Measurements from ENCODE around the gene LRRC25. TPM values are rescaled to one million over a fixed set of nuclear protein-coding genes. Genes with fewer than 3 reads are reported as not detected.

LRRC25 gene
- total RNA-seq, 1 experiment from 2014 or later, result not detected

DNA sequence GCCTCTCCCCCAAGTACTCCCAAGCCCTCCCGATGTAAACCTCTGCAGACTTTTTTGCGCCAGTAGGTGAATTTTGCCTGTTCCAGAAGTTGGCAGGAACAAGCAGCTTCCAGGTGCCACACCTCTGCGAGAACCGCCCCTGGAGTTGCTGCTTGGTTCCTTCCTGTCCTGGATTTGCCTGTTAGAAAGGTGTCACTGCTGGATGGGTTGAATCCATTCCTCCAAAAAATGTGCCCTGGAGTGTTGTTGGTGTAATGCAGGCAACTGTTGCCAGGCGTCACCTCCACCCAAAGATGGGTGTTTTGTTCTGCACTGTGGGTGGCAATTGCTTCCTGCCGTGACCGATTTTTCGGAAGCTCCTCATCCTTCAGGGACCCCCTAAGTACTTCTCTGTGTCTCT is 51.3 kb downstream of the LRRC25 start:
- CTCF ChIA-PET, result no interaction called here
- peaks cover 3% of the 10 kb centered on the region; the same call in 1 of the 2 replicates for H3K36me3 ChIP-seq (ENCODE audit: control insufficient read depth, insufficient read depth, low read length)
- Mint-ChIP-seq H3K9me3 (ENCODE audit: unreplicated experiment) (no peaks in the 10 kb centered on the region), H3K36me3 (ENCODE audit: insufficient read depth, unreplicated experiment) (peaks cover 22% of the 10 kb centered on the region), H3K27ac (ENCODE audit: unreplicated experiment) (no peak overlapping the region), H3K4me3 (ENCODE audit: unreplicated experiment) (no peak overlapping the region), H3K4me1 (ENCODE audit: low read depth, unreplicated experiment) (peaks cover 19% of the 10 kb centered on the region), H3K27me3 (ENCODE audit: insufficient read depth, unreplicated experiment) (no peaks in the 10 kb centered on the region)
- intact Hi-C loops (cut with micrococcal nuclease; ENCODE audit: unreplicated experiment), result no loop called here
- no peak overlapping the region for H3K4me3 ChIP-seq (ENCODE audit: low read depth, low read length)
- POLR2A ChIA-PET, result interaction anchor here (0.6 kb wide), 1 partner anchor 59 kb away, joined by 11 read pairs; no protein-coding TSS in a partner anchor
- H3K27me3 ChIP-seq (replicated peaks; ENCODE audit: control insufficient read depth, insufficient read depth, low read length), result no peaks in the 10 kb centered on the region
- no peaks in the 10 kb centered on the region for H3K9me3 ChIP-seq
- BruUV-seq (replicated peaks), result no TSS peak
- H3K4me1 ChIP-seq, result no peaks in the 10 kb centered on the region
- TF ChIP-seq, protein P1, sequence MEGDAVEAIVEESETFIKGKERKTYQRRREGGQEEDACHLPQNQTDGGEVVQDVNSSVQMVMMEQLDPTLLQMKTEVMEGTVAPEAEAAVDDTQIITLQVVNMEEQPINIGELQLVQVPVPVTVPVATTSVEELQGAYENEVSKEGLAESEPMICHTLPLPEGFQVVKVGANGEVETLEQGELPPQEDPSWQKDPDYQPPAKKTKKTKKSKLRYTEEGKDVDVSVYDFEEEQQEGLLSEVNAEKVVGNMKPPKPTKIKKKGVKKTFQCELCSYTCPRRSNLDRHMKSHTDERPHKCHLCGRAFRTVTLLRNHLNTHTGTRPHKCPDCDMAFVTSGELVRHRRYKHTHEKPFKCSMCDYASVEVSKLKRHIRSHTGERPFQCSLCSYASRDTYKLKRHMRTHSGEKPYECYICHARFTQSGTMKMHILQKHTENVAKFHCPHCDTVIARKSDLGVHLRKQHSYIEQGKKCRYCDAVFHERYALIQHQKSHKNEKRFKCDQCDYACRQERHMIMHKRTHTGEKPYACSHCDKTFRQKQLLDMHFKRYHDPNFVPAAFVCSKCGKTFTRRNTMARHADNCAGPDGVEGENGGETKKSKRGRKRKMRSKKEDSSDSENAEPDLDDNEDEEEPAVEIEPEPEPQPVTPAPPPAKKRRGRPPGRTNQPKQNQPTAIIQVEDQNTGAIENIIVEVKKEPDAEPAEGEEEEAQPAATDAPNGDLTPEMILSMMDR (IDR thresholded peaks at IDR 0.05; ENCODE audit: insufficient read depth in 1 of 2, low read depth in 1 of 2, low read length in 1 of 2, severe bottlenecking in 1 of 2, unreplicated experiment in 1 of 2), result no peak
- no peak for DNase-seq

DNA sequence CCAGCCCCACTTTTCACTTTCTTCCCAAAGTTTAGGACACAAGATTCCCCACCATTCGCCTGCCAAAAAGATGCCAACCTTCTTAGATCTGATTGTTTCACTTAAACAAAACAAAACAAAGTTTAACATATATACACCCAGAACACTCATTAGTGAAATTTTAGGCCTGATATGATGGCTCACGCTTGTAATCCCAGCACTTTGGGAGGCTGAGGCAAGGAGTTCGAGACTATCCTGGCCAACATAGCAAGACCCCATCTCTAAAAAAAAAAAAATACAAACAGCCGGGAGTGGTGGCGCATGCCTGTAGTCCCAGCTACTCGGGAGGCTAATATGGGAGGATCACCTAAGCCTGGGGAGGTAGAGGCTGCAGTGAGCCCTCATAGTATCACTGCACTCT is 52.1 kb downstream of the LRRC25 start:
- H3K9me3 ChIP-seq, result no peaks in the 10 kb centered on the region
- H3K36me3 ChIP-seq (ENCODE audit: control insufficient read depth, insufficient read depth, low read length), result 0 out of 2 replicates have a peak, but pooled peaks cover 2% of the 10 kb centered on the region
- Mint-ChIP-seq H3K27me3 (ENCODE audit: insufficient read depth, unreplicated experiment) (no peaks in the 10 kb centered on the region), H3K36me3 (ENCODE audit: insufficient read depth, unreplicated experiment) (peaks cover 22% of the 10 kb centered on the region), H3K27ac (ENCODE audit: unreplicated experiment) (no peak overlapping the region), H3K4me3 (ENCODE audit: unreplicated experiment) (no peak overlapping the region), H3K9me3 (ENCODE audit: unreplicated experiment) (no peaks in the 10 kb centered on the region), H3K4me1 (ENCODE audit: low read depth, unreplicated experiment) (peaks cover 20% of the 10 kb centered on the region)
- intact Hi-C loops (cut with micrococcal nuclease; ENCODE audit: unreplicated experiment), result no loop called here
- DNase-seq, result no peak
- H3K4me3 ChIP-seq (ENCODE audit: low read depth, low read length), result no peak overlapping the region
- ChIA-PET POLR2A (no interaction called here), CTCF (no interaction called here)
- BruUV-seq (replicated peaks), result no TSS peak
- H3K4me1 ChIP-seq, result no peaks in the 10 kb centered on the region; the same call in 1 of the 2 replicates
- TF ChIP-seq, protein P1 (IDR thresholded peaks at IDR 0.05; ENCODE audit: insufficient read depth in 1 of 2, low read depth in 1 of 2, low read length in 1 of 2, severe bottlenecking in 1 of 2, unreplicated experiment in 1 of 2), result no peak
- no peaks in the 10 kb centered on the region for H3K27me3 ChIP-seq (replicated peaks; ENCODE audit: control insufficient read depth, insufficient read depth, low read length)

DNA sequence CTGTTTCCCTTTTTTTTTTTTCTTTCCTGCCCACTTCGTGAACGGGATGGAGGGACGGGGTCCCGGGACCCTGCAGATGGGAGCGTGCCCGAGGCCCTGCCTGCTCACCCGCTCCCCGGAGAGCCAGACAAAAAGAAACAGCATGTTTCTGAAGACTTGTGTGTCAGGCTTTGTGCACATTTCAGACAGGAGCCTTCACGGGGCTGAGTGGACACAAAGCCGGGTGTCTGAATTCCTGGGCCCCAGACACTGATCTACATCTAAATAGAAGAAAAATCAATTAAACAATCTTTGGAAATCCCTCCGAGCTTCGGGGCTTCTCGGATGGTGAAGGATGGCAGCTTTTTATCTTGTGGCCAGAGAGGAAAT is 52.9 kb downstream of the LRRC25 start:
- Mint-ChIP-seq H3K27me3 (ENCODE audit: insufficient read depth, unreplicated experiment) (no peaks in the 10 kb centered on the region), H3K36me3 (ENCODE audit: insufficient read depth, unreplicated experiment) (peaks cover 26% of the 10 kb centered on the region), H3K9me3 (ENCODE audit: unreplicated experiment) (no peaks in the 10 kb centered on the region), H3K4me3 (ENCODE audit: unreplicated experiment) (no peak overlapping the region), H3K4me1 (ENCODE audit: low read depth, unreplicated experiment) (peaks cover 20% of the 10 kb centered on the region), H3K27ac (ENCODE audit: unreplicated experiment) (no peak overlapping the region)
- Histone ChIP-seq H3K9me3 (no peaks in the 10 kb centered on the region), H3K4me3 (ENCODE audit: low read depth, low read length) (no peak overlapping the region), H3K36me3 (ENCODE audit: control insufficient read depth, insufficient read depth, low read length) (0 out of 2 replicates have a peak, but pooled peaks cover 2% of the 10 kb centered on the region), H3K27me3 (replicated peaks; ENCODE audit: control insufficient read depth, insufficient read depth, low read length) (no peaks in the 10 kb centered on the region), H3K4me1 (peaks cover 4% of the 10 kb centered on the region)
- intact Hi-C loops (cut with micrococcal nuclease; ENCODE audit: unreplicated experiment), result no loop called here
- CTCF ChIA-PET, result no interaction called here
- BruUV-seq (replicated peaks), result no TSS peak
- no peak for DNase-seq
- TF ChIP-seq, protein P1 (IDR thresholded peaks at IDR 0.05; ENCODE audit: insufficient read depth in 1 of 2, low read depth in 1 of 2, low read length in 1 of 2, severe bottlenecking in 1 of 2, unreplicated experiment in 1 of 2), result no peak
- POLR2A ChIA-PET, result interaction anchor here (0.6 kb wide), 1 partner anchor 52 kb away, joined by 9 read pairs; no protein-coding TSS in a partner anchor

Data from Caco-2 (cell line).